ENCODE data around the gene SRGAP1.
"Not testable (repeated sequence)": the region's sequence is repeated elsewhere in the genome, so short reads cannot be mapped to it uniquely, and the experiment has no call there.

GRCh38 chr12:64034056-64034455 is 189.6 kb downstream of the SRGAP1 start:
- TF ChIP-seq CTCF (IDR thresholded peaks at IDR 0.05; ENCODE audit: insufficient read depth, low read length); REST (IDR thresholded peaks at IDR 0.05; ENCODE audit: insufficient replicate concordance, low read depth); POLR2AphosphoS5 (IDR thresholded peaks at IDR 0.05; ENCODE audit: low read depth); GABPA (IDR thresholded peaks at IDR 0.05; ENCODE audit: low read depth): not testable (repeated sequence)

Measured in HL-60 (cell line).